ENCODE data around the gene ADGRG1. TPM values are rescaled to one million over a fixed set of nuclear protein-coding genes. Genes with fewer than 3 reads are reported as not detected.

Gene ADGRG1
- total RNA-seq, 1 donor from 2014 or later: 41.1 TPM

DNA sequence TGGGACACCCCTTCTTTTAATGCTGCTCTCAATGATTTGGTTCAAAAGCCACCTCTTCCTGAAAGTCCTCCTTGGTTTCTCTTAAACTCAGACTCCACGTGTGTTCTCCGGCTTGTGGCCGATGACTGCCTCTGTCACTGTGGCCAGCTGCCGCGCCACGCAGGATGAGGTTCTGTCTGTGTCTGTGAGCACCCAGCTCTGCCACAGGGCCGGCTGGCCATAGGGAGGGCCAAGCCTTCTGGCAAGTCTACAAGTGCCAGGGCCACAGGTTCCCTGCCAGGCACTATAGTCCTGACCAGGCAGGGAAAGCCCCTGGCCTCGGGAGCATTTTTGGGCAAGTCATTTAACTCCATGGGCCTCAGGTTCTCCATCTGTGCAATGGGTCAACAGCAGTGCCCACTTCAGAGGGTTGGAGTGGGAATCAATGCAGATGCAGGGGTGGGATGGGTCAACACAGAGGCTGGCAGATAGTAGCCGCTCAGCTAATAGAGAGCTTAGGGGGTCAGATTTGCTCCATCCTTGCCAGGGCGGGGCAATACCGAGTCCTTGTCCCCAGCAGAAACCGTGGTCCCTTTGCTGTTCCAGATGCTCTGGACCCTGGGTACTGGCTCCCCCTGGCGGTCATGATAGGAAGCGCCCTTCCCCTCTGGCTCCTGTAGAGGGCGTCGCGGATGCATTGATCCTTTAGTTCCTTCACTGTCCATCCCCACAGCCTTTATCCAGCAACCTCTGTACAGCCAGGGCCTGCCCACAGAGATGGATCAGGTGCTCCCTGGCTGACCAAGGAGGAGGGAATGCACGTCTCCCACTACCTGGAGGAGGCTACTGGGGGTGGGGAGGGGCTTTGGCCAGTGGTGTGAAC is 20.4 kb downstream of the ADGRG1 start:
- TF ChIP-seq, protein P1, sequence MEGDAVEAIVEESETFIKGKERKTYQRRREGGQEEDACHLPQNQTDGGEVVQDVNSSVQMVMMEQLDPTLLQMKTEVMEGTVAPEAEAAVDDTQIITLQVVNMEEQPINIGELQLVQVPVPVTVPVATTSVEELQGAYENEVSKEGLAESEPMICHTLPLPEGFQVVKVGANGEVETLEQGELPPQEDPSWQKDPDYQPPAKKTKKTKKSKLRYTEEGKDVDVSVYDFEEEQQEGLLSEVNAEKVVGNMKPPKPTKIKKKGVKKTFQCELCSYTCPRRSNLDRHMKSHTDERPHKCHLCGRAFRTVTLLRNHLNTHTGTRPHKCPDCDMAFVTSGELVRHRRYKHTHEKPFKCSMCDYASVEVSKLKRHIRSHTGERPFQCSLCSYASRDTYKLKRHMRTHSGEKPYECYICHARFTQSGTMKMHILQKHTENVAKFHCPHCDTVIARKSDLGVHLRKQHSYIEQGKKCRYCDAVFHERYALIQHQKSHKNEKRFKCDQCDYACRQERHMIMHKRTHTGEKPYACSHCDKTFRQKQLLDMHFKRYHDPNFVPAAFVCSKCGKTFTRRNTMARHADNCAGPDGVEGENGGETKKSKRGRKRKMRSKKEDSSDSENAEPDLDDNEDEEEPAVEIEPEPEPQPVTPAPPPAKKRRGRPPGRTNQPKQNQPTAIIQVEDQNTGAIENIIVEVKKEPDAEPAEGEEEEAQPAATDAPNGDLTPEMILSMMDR (conservative IDR thresholded peaks at IDR 0.05): peak; percentile 100
- Mint-ChIP-seq H3K9me3 (no peaks in the 10 kb centered on the region), H3K27ac (no peak overlapping the region), H3K27me3 (no peaks in the 10 kb centered on the region), H3K4me3 (no peak overlapping the region), H3K4me1 (ENCODE audit: unreplicated experiment) (peaks cover 19% of the 10 kb centered on the region), H3K36me3 (no peaks in the 10 kb centered on the region)
- DNase-seq (ENCODE audit: extremely low spot score, unreplicated experiment): peak; percentile 89

DNA sequence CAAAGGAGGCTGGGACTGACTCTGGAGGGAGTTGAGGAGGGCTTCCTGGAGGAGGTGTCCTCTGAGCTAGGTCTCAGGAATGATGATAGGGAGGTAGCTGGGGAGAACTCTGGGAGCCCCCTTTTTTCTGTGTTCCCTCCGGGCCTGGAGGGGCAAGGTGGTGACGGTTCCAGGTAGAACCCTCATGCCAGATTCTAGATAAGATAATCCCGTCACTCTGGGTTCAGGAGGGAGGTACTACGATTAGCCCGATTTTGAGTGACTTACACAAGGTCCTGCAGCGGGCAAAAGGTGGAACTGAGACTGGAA is 21.0 kb downstream of the ADGRG1 start:
- TF ChIP-seq, protein P1 (conservative IDR thresholded peaks at IDR 0.05): no peak
- H3K4me1 Mint-ChIP-seq (ENCODE audit: unreplicated experiment): peaks cover 21% of the 10 kb centered on the region
- no peak overlapping the region for H3K27ac Mint-ChIP-seq

DNA sequence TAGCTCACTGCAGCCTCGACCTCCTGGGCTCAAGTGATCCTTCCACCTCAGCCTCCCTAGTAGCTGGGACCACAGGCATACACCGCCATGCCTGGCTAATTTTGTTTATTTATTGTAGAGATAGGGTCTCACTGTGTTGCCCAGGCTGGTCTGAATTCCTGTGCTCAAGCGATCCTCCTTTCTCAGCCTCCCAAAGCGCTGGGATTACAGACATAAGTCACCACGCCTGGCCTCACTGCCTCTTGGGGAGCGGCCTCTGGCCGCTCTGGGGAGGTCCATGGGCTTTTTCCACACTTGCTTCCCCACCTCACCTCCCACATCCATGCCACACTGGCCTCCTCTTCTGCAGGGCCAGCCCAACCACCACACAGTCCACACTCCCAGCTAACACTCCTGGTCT is 21.4 kb downstream of the ADGRG1 start:
- H3K27ac Mint-ChIP-seq: no peak overlapping the region
- DNase-seq (ENCODE audit: extremely low spot score, unreplicated experiment): no peak
- TF ChIP-seq, protein P1 (conservative IDR thresholded peaks at IDR 0.05): no peak
- no peak overlapping the region for H3K4me3 Mint-ChIP-seq
- no peaks in the 10 kb centered on the region for H3K36me3 Mint-ChIP-seq
- H3K27me3 Mint-ChIP-seq: no peaks in the 10 kb centered on the region
- H3K9me3 Mint-ChIP-seq: no peaks in the 10 kb centered on the region
- H3K4me1 Mint-ChIP-seq (ENCODE audit: unreplicated experiment): peaks cover 21% of the 10 kb centered on the region

More for the DNA sequence above, 21.0 kb downstream of the ADGRG1 start:
- Mint-ChIP-seq H3K36me3 (no peaks in the 10 kb centered on the region), H3K9me3 (no peaks in the 10 kb centered on the region), H3K4me3 (no peak overlapping the region), H3K27me3 (no peaks in the 10 kb centered on the region)
- no peak for DNase-seq (ENCODE audit: extremely low spot score, unreplicated experiment)

DNA sequence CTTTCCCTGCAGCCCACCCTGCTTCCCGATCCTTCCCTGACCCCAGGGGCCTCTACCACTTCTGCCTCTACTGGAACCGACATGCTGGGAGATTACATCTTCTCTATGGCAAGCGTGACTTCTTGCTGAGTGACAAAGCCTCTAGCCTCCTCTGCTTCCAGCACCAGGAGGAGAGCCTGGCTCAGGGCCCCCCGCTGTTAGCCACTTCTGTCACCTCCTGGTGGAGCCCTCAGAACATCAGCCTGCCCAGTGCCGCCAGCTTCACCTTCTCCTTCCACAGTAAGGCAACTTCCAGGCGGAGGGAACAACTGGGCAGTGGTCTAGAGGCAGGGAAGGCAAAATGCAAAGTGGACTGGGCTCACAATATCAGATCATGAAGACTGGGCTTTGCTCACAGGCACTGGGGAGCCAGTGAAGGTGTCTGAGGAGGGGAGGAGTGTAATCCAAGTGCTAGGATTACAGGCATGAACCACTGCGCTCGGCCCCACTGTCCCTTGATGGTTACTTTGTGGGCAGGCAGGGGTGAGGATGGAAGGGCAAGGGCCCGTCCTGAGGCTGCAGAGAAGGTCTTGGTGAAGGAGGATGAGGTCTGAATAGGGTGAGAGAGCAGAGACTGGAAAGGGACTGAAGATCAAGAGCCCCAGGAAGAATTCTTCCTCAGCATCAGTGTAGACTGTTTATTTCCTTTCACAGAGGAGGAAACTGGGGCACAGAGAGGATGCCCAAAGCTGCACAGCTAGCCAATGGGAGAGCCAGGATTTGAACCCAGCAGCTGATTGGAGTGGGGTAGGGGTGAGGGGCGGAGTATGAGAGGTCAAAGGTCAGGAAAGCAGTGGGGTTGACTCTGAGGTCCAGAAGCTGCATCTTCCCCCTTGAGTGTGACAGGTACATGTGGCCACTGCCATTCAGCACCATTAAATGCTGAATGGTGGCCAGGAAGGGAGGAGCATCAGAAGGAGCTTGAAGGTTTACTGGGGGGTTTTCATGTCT is 23.2 kb downstream of the ADGRG1 start:
- peak overlapping the region; percentile 7 for H3K4me3 Mint-ChIP-seq
- H3K4me1 Mint-ChIP-seq (ENCODE audit: unreplicated experiment): peaks cover 21% of the 10 kb centered on the region
- no peak for DNase-seq (ENCODE audit: extremely low spot score, unreplicated experiment)
- H3K36me3 Mint-ChIP-seq: no peaks in the 10 kb centered on the region
- no peaks in the 10 kb centered on the region for H3K9me3 Mint-ChIP-seq
- TF ChIP-seq, protein P1 (conservative IDR thresholded peaks at IDR 0.05): no peak
- H3K27ac Mint-ChIP-seq: no peak overlapping the region
- no peaks in the 10 kb centered on the region for H3K27me3 Mint-ChIP-seq

DNA sequence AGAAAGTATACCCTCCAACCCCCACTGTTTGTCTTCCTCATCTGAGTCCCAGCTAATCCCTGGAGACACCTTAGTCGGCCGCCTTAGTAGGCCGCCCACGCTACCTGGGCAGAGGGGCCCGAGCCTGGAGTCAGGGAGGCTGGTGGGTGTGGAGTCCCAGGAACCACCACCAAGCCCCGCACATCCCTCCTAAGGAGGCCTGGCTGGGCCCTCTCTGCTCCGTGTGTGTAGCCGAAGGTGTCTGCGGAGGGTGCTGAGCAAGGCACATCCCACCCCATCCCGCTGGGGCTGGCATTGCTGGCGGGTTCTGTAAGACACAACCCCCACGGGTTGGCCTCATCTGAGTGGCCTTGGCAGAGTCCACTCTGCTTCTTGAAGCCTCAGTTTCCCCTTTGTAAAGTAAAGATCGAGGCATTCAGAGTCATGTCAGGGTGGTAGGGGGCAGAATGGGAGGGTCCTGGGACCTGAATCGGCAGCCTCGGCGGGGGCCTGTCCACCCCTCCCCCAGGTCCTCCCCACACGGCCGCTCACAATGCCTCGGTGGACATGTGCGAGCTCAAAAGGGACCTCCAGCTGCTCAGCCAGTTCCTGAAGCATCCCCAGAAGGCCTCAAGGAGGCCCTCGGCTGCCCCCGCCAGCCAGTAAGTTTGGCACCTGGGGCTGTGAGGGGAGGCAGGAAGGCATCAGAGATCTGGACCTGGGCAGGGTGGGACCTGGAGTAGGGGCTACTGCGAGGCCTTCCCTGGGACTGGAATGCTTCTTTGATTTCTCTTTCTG is 24.5 kb downstream of the ADGRG1 start:
- H3K27me3 Mint-ChIP-seq: no peaks in the 10 kb centered on the region
- H3K4me3 Mint-ChIP-seq: no peak overlapping the region
- no peak for DNase-seq (ENCODE audit: extremely low spot score, unreplicated experiment)
- H3K27ac Mint-ChIP-seq: no peak overlapping the region
- TF ChIP-seq, protein P1 (conservative IDR thresholded peaks at IDR 0.05): no peak
- no peaks in the 10 kb centered on the region for H3K36me3 Mint-ChIP-seq
- no peaks in the 10 kb centered on the region for H3K9me3 Mint-ChIP-seq
- H3K4me1 Mint-ChIP-seq (ENCODE audit: unreplicated experiment): peaks cover 16% of the 10 kb centered on the region
